DND-41 (cell line): ENCODE data around the gene RECK.

ENCODE experiments used
- ATAC-seq: fragments of 200-7000 bp; cut with Tn5 transposase; 3 replicates; pipeline ENCODE4 v1.9.1; 2021; ENCODE audit warnings: low read depth; ENCODE audit not compliant: insufficient read depth
- DNase-seq: peaks from one replicate; pipeline ENCODE4 v3.0.0-alpha.2; 2020
- H2AFZ ChIP-seq: 2 replicates; pipeline ENCODE4 v1.6.0; 2012; ENCODE audit warnings: low read depth, low read length
- H3K27ac ChIP-seq: 2 replicates; pipeline ENCODE4 v1.5.1; 2012; ENCODE audit warnings: low read length, inconsistent platforms
- H3K27me3 ChIP-seq: fragments of 200-600 bp; sonication (generic); 2 replicates; pipeline ENCODE4 v1.6.0; 2012; ENCODE audit warnings: low read length, mild to moderate bottlenecking, inconsistent platforms; ENCODE audit not compliant: insufficient read depth, poor library complexity
- H3K36me3 ChIP-seq: 2 replicates; pipeline ENCODE4 v1.5.1; 2012; ENCODE audit warnings: low read length, inconsistent platforms; ENCODE audit not compliant: insufficient read depth
- H3K4me1 ChIP-seq: 2 replicates; pipeline ENCODE4 v1.5.1; 2012; ENCODE audit warnings: mild to moderate bottlenecking, low read length; ENCODE audit not compliant: insufficient read depth
- H3K4me2 ChIP-seq: 2 replicates; pipeline ENCODE4 v1.6.0; 2012; ENCODE audit warnings: mild to moderate bottlenecking, moderate library complexity, low read length, inconsistent platforms; ENCODE audit not compliant: insufficient read depth
- H3K4me3 ChIP-seq, 2 experiments: fragments of 200-600 bp in 1 of 2; shearing (Covaris generic) in 1 of 2; 2 replicates each; pipeline ENCODE4 v1.5.1; 2012 to 2016; ENCODE audit warnings: inconsistent platforms in 2 of 2, low read length in 2 of 2, mild to moderate bottlenecking in 2 of 2, low read depth in 1 of 2, moderate library complexity in 1 of 2
- H3K79me2 ChIP-seq: 2 replicates; pipeline ENCODE4 v1.6.0; 2012; ENCODE audit warnings: low read length, inconsistent platforms; ENCODE audit not compliant: insufficient read depth
- H3K9ac ChIP-seq: 2 replicates; pipeline ENCODE4 v1.6.0; 2012; ENCODE audit warnings: low read depth, mild to moderate bottlenecking, inconsistent platforms, low read length, moderate library complexity
- H3K9me3 ChIP-seq: 2 replicates; pipeline ENCODE4 v1.5.1; 2012; ENCODE audit warnings: low read length, moderate library complexity, mild to moderate bottlenecking, inconsistent platforms; ENCODE audit not compliant: insufficient read depth, severe bottlenecking
- H4K20me1 ChIP-seq: 2 replicates; pipeline ENCODE4 v1.6.0; 2012; ENCODE audit warnings: low read length; ENCODE audit not compliant: insufficient read depth
- EZH2 ChIP-seq: IDR thresholded peaks from 3 replicates; pipeline ENCODE4 v1.6.1; 2012; ENCODE audit warnings: borderline replicate concordance, low read depth, mild to moderate bottlenecking, moderate library complexity, low read length, inconsistent platforms; ENCODE audit not compliant: severe bottlenecking
- TF ChIP-seq, protein P1 (sequence below): IDR thresholded peaks from 2 replicates; pipeline ENCODE4 v1.5.1; 2012; ENCODE audit warnings: borderline replicate concordance, low read length, moderate library complexity, mild to moderate bottlenecking; ENCODE audit not compliant: poor library complexity, severe bottlenecking; ENCODE audit errors: extremely low read depth

RECK gene

DNA sequence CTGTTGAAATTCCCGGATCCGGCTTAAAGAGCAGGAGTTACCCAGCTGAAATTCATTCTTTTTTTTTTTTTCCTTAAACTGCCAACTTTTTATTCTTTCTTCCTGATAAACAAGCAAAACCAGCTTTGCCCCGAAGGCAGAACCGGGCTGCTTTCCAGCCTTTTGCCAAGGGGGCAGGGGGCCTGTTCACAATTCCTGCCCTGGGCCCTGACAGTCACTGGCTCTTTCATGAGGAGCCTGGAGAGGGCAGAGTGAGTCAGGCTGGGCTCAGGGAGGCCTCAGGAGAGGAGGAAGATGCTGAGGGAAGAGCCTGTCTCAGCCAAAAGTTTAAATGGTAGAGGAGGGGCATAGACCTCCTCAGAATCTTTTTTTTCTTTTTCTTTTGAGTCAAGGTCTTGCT, 104.6 kb downstream of the RECK start:
- no peaks in the 10 kb centered on the region for H3K9me3 ChIP-seq
- no peak overlapping the region for H3K9ac ChIP-seq
- H3K36me3 ChIP-seq, result no peaks in the 10 kb centered on the region
- H3K4me3 ChIP-seq, result no peak overlapping the region
- H3K4me1 ChIP-seq, result peaks cover 36% of the 10 kb centered on the region
- ATAC-seq, result no peak
- DNase-seq, result no peak
- no peak overlapping the region for H3K27ac ChIP-seq
- no peak overlapping the region for H3K4me2 ChIP-seq
- no peak overlapping the region for H2AFZ ChIP-seq
- peaks cover 16% of the 10 kb centered on the region for H3K27me3 ChIP-seq
- TF ChIP-seq, protein P1, sequence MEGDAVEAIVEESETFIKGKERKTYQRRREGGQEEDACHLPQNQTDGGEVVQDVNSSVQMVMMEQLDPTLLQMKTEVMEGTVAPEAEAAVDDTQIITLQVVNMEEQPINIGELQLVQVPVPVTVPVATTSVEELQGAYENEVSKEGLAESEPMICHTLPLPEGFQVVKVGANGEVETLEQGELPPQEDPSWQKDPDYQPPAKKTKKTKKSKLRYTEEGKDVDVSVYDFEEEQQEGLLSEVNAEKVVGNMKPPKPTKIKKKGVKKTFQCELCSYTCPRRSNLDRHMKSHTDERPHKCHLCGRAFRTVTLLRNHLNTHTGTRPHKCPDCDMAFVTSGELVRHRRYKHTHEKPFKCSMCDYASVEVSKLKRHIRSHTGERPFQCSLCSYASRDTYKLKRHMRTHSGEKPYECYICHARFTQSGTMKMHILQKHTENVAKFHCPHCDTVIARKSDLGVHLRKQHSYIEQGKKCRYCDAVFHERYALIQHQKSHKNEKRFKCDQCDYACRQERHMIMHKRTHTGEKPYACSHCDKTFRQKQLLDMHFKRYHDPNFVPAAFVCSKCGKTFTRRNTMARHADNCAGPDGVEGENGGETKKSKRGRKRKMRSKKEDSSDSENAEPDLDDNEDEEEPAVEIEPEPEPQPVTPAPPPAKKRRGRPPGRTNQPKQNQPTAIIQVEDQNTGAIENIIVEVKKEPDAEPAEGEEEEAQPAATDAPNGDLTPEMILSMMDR, result no peak
- no peak for TF ChIP-seq EZH2
- H3K79me2 ChIP-seq, result no peaks in the 10 kb centered on the region
- H4K20me1 ChIP-seq, result peaks cover 9% of the 10 kb centered on the region; the same call in 1 of the 2 replicates

DNA sequence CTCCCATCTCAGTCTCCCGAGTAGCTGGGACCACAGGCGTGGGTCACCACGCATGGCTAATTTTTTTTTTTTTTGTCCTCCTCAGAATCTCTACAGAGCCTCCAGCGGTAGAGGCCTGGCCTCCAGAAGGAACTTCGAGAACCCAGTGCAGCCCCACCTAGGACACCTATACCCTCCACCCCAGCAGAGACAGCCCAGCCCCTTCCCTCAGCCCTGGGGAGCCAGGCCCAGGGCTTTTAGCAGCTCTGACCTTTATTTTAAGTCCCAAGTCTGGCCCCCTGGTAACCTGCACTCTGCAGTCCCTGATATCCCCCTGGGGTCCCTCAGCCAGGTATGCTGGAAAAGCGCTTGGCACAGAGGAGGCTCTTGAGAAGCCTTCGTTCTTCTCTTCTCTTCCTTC, 105.0 kb downstream of the RECK start:
- H3K9me3 ChIP-seq, result no peaks in the 10 kb centered on the region
- H3K36me3 ChIP-seq, result no peaks in the 10 kb centered on the region
- no peak overlapping the region for H3K27ac ChIP-seq
- peaks cover 32% of the 10 kb centered on the region for H3K4me1 ChIP-seq
- ATAC-seq (no peak), DNase-seq (no peak)
- TF ChIP-seq EZH2, result no peak
- TF ChIP-seq, protein P1, result no peak
- peaks cover 9% of the 10 kb centered on the region; the same call in 1 of the 2 replicates for H4K20me1 ChIP-seq
- no peak overlapping the region for H3K9ac ChIP-seq
- peaks cover 12% of the 10 kb centered on the region for H3K27me3 ChIP-seq
- H3K79me2 ChIP-seq, result no peaks in the 10 kb centered on the region
- no peak overlapping the region for H3K4me2 ChIP-seq
- H2AFZ ChIP-seq, result no peak overlapping the region
- H3K4me3 ChIP-seq, result no peak overlapping the region

DNA sequence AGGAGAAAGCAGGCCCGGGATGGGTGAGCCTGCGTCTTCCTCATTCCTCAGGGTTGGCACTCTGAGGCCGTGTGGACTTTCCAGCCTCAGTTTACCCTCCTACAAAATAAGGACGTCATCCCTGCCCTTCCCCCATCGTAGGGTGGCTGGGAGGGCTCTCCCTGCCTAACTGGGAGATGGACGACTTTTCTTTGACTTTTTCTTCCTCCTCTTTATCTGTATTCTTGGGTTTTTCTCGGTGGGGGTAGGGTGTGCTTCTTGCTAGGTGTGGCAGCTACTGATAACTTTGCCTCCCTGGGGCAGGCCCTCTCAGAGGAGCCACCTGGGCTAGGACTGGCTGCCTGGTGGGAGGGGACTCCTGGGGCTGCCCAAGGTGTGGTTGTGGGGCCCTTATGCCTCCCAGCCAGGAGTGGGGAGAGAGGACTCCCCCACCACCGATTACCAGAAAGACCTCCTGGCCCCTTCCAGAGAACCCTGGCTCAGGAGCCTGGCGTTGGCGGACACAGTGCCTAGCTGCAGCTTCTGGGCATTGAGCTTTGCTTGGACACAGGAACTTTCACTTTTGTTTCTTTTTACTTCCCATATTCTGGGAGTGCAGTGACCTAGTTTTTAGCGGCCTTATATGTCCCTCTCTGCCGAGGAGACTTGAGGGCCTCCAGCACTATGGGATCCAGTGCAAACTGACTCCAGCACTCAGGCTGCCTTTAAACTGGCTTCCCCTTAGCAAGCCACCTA, 106.0 kb downstream of the RECK start:
- TF ChIP-seq EZH2, result no peak
- TF ChIP-seq, protein P1, result no peak
- H3K27ac ChIP-seq, result no peak overlapping the region
- no peaks in the 10 kb centered on the region for H3K79me2 ChIP-seq
- no peaks in the 10 kb centered on the region for H3K36me3 ChIP-seq
- H3K9me3 ChIP-seq, result no peaks in the 10 kb centered on the region
- H3K4me3 ChIP-seq, result no peak overlapping the region
- ATAC-seq, result no peak
- H2AFZ ChIP-seq, result no peak overlapping the region
- peaks cover 23% of the 10 kb centered on the region for H3K4me1 ChIP-seq
- H4K20me1 ChIP-seq, result peaks cover 5% of the 10 kb centered on the region; the same call in 1 of the 2 replicates
- no peak overlapping the region for H3K9ac ChIP-seq
- no peak overlapping the region for H3K4me2 ChIP-seq
- peaks cover 3% of the 10 kb centered on the region for H3K27me3 ChIP-seq
- no peak for DNase-seq

DNA sequence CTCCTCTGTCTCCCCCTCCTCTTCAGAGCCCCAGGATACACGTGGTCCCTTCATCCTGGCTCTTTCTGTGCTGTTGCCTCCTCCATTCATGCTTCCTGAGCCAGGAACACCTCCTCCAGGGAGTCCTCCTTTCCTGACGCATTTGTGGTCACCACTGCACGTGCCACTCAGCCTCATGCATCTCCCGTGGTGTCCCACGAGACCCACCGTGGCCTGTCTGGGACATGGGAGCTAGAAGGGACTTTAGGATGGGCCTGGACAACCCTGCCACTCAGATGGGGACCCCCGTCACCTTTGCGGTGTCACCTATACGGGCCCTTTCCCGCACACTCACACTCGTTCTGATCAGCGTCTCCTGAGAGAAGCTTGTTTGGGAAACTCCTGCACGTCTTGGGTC, 106.5 kb downstream of the RECK start:
- no peak overlapping the region for H3K9ac ChIP-seq

More for the DNA sequence above, 106.5 kb downstream of the RECK start:
- Histone ChIP-seq H2AFZ (no peak overlapping the region), H3K4me3 (no peak overlapping the region), H3K36me3 (no peaks in the 10 kb centered on the region), H4K20me1 (0 out of 2 replicates have a peak, but pooled peaks cover 2% of the 10 kb centered on the region), H3K79me2 (no peaks in the 10 kb centered on the region), H3K9me3 (no peaks in the 10 kb centered on the region), H3K4me1 (peaks cover 22% of the 10 kb centered on the region), H3K27ac (no peak overlapping the region), H3K4me2 (no peak overlapping the region), H3K27me3 (no peaks in the 10 kb centered on the region)
- ATAC-seq, result no peak
- no peak for DNase-seq
- TF ChIP-seq, protein P1, result no peak
- TF ChIP-seq EZH2, result no peak
